ENCODE data around the gene CYGB.
A peak's percentile ranks its signal among the peaks of the same experiment; 100 is the strongest.

Gene CYGB

GRCh38 chr17:76550712-76551615 is 13.5 kb upstream of the CYGB start:
- DNase-seq (ENCODE audit: low spot score), result no peak

- DNase-seq (ENCODE audit: low spot score), result no peak
Measured at GRCh38 chr17:76549539-76549938, 12.0 kb upstream of the CYGB start.

GRCh38 chr17:76549215-76549518 is 11.7 kb upstream of the CYGB start:
- DNase-seq (ENCODE audit: low spot score), result no peak

GRCh38 chr17:76548378-76549214 is 11.1 kb upstream of the CYGB start:
- DNase-seq (ENCODE audit: low spot score), result no peak

- no peak for DNase-seq (ENCODE audit: low spot score)
Measured at GRCh38 chr17:76547642-76548202, 10.2 kb upstream of the CYGB start.

- peak; percentile 86 for DNase-seq (ENCODE audit: low spot score)
Measured at GRCh38 chr17:76547183-76547641, 9.7 kb upstream of the CYGB start.

GRCh38 chr17:76546556-76547182 is 9.2 kb upstream of the CYGB start:
- DNase-seq (ENCODE audit: low spot score), result no peak

- no peak for DNase-seq (ENCODE audit: low spot score)
Measured at GRCh38 chr17:76545918-76546555, 8.5 kb upstream of the CYGB start.

- DNase-seq (ENCODE audit: low spot score), result no peak
Measured at GRCh38 chr17:76544546-76545365, 7.2 kb upstream of the CYGB start.

- DNase-seq (ENCODE audit: low spot score), result no peak
Measured at GRCh38 chr17:76543826-76544545, 6.5 kb upstream of the CYGB start.

GRCh38 chr17:76543482-76543825 is 5.9 kb upstream of the CYGB start:
- no peak for DNase-seq (ENCODE audit: low spot score)

GRCh38 chr17:76542984-76543383 is 5.5 kb upstream of the CYGB start:
- no peak for DNase-seq (ENCODE audit: low spot score)

- DNase-seq (ENCODE audit: low spot score), result no peak
Measured at GRCh38 chr17:76542566-76542971, 5.1 kb upstream of the CYGB start.

GRCh38 chr17:76541739-76542454 is 4.4 kb upstream of the CYGB start:
- no peak for DNase-seq (ENCODE audit: low spot score)

GRCh38 chr17:76540381-76541300 is 3.1 kb upstream of the CYGB start:
- DNase-seq (ENCODE audit: low spot score), result peak; percentile 99

GRCh38 chr17:76539631-76540271 is 2.2 kb upstream of the CYGB start, which contains the start of gene PRCD:
PRCD (plus strand) TSS chr17:76540044; CDS start chr17:76540142, 98 bp downstream.
- DNase-seq (ENCODE audit: low spot score), result peak; percentile 41

GRCh38 chr17:76538941-76539570 is 1.5 kb upstream of the CYGB start:
- peak; percentile 34 for DNase-seq (ENCODE audit: low spot score)

Data from D341Med (cell line).